MM.1S (cell line): ENCODE measurements around the gene ATF7IP.

Experiments used
- DNase-seq: peaks from one replicate; pipeline ENCODE4 v3.0.0-alpha.2; 2015
- H2AFZ ChIP-seq: fragments of 300-600 bp; sonication (generic); 2 replicates; pipeline ENCODE4 v1.6.0; 2016; ENCODE audit warnings: antibody characterized with exemption, low read length
- H3F3A ChIP-seq: fragments of 300-600 bp; sonication (generic); 2 replicates; pipeline ENCODE4 v1.6.1; 2016; ENCODE audit warnings: mild to moderate bottlenecking, antibody characterized with exemption, low read length, moderate library complexity, mixed read lengths; ENCODE audit not compliant: insufficient read depth
- H3K27ac ChIP-seq: fragments of 300-600 bp; sonication (generic); 2 replicates; pipeline ENCODE4 v1.5.1; 2016; ENCODE audit warnings: mild to moderate bottlenecking, low read length
- H3K27me3 ChIP-seq: fragments of 300-600 bp; sonication (generic); replicated peaks from 2 replicates; pipeline ENCODE4 v1.6.0; 2016; ENCODE audit warnings: low read length; ENCODE audit not compliant: insufficient read depth
- H3K36me3 ChIP-seq: fragments of 300-600 bp; sonication (generic); replicated peaks from 2 replicates; pipeline ENCODE4 v1.6.1; 2016; ENCODE audit warnings: mild to moderate bottlenecking, low read length, mixed read lengths; ENCODE audit not compliant: insufficient read depth
- H3K4me1 ChIP-seq: fragments of 300-600 bp; sonication (generic); 2 replicates; pipeline ENCODE4 v1.6.1; 2016; ENCODE audit warnings: low read length, mixed read lengths
- H3K4me2 ChIP-seq: fragments of 300-600 bp; sonication (generic); 2 replicates; pipeline ENCODE4 v1.6.0; 2016; ENCODE audit warnings: low read depth, low read length
- H3K4me3 ChIP-seq: fragments of 300-600 bp; sonication (generic); 2 replicates; pipeline ENCODE4 v1.5.1; 2016; ENCODE audit warnings: low read length, mixed read lengths
- H3K79me2 ChIP-seq: fragments of 300-600 bp; sonication (generic); 2 replicates; pipeline ENCODE4 v1.6.1; 2016; ENCODE audit warnings: mixed run types, low read length, mixed read lengths
- H3K9ac ChIP-seq: fragments of 300-600 bp; sonication (generic); 2 replicates; pipeline ENCODE4 v1.6.1; 2016; ENCODE audit warnings: low read length, mixed read lengths
- H3K9me2 ChIP-seq: fragments of 300-600 bp; sonication (generic); replicated peaks from 2 replicates; pipeline ENCODE4 v1.6.1; 2016; ENCODE audit warnings: mild to moderate bottlenecking, low read length, mixed read lengths; ENCODE audit not compliant: insufficient read depth
- H3K9me3 ChIP-seq: fragments of 300-600 bp; sonication (generic); replicated peaks from 2 replicates; pipeline ENCODE4 v1.6.1; 2016; ENCODE audit warnings: mild to moderate bottlenecking, low read length, mixed read lengths; ENCODE audit not compliant: insufficient read depth
- H4K20me1 ChIP-seq: fragments of 300-600 bp; sonication (generic); 2 replicates; pipeline ENCODE4 v1.6.1; 2016; ENCODE audit warnings: mild to moderate bottlenecking, low read length, moderate library complexity, mixed read lengths; ENCODE audit not compliant: insufficient read depth
- EZH2 ChIP-seq: fragments of 300-600 bp; sonication (generic); optimal IDR thresholded peaks from 2 replicates; pipeline ENCODE3; 2017; ENCODE audit warnings: low read depth, mild to moderate bottlenecking, antibody characterized with exemption, low read length, mixed read lengths
- EZH2phosphoT487 ChIP-seq: fragments of 300-600 bp; sonication (generic); IDR thresholded peaks from 2 replicates; pipeline ENCODE4 v1.6.1; 2018; ENCODE audit warnings: antibody characterized with exemption, low read length
- TF ChIP-seq, protein P1 (sequence below): fragments of 300-600 bp; sonication (generic); IDR thresholded peaks from 2 replicates; pipeline ENCODE4 v1.5.1; 2016; ENCODE audit warnings: antibody characterized with exemption, low read length, mixed read lengths

The ATF7IP gene

DNA sequence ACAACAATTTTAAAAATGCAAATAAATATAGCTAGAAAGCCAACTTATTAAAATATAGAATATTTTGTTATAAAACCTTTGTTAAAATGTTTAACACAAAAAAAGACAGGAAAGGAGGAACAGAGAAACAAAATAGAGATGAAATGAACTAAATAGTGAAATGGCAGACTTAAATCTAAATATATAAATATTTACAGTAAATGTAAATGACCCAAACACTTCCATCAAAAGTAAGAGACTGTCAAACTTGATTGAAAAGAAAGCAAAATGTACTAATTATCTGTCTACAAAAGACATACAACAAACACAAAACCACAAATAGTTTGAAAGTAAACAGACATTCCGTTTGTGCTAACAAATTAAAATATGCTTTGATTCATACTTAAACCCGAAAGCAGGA, 160.5 kb downstream of the ATF7IP start:
- Histone ChIP-seq H4K20me1 (no peaks in the 10 kb centered on the region), H3K4me3 (no peak overlapping the region), H3K9ac (no peak overlapping the region), H3K27me3 (no peaks in the 10 kb centered on the region), H3K27ac (no peak overlapping the region), H3K9me3 (no peaks in the 10 kb centered on the region), H3K4me2 (no peak overlapping the region), H2AFZ (no peak overlapping the region), H3F3A (no peaks in the 10 kb centered on the region), H3K79me2 (no peaks in the 10 kb centered on the region), H3K9me2 (no peaks in the 10 kb centered on the region), H3K4me1 (no peaks in the 10 kb centered on the region), H3K36me3 (no peaks in the 10 kb centered on the region)
- TF ChIP-seq EZH2phosphoT487: no peak
- TF ChIP-seq, protein P1, sequence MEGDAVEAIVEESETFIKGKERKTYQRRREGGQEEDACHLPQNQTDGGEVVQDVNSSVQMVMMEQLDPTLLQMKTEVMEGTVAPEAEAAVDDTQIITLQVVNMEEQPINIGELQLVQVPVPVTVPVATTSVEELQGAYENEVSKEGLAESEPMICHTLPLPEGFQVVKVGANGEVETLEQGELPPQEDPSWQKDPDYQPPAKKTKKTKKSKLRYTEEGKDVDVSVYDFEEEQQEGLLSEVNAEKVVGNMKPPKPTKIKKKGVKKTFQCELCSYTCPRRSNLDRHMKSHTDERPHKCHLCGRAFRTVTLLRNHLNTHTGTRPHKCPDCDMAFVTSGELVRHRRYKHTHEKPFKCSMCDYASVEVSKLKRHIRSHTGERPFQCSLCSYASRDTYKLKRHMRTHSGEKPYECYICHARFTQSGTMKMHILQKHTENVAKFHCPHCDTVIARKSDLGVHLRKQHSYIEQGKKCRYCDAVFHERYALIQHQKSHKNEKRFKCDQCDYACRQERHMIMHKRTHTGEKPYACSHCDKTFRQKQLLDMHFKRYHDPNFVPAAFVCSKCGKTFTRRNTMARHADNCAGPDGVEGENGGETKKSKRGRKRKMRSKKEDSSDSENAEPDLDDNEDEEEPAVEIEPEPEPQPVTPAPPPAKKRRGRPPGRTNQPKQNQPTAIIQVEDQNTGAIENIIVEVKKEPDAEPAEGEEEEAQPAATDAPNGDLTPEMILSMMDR: no peak
- TF ChIP-seq EZH2: no peak
- DNase-seq: no peak

DNA sequence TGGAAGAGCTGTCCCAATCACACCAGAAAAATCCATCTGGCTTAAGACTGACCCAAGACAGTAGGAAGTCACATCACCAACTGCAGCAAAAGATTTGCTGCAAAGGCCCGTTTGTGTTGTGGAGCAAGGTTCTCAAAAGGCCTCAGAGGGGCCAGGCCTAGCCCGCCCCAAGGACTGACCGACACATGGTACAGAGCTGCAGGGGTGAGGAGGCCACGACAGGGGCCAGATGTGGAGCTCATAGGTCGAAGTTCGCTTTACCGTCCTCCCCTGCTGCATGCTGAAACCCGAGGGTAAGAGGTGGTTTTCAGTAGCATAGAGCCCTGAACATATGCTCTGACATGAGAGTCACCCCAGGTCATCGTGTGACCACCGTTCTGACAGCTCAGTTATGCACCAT, 166.7 kb downstream of the ATF7IP start:
- no peaks in the 10 kb centered on the region for H3F3A ChIP-seq
- H3K4me3 ChIP-seq: no peak overlapping the region
- no peaks in the 10 kb centered on the region for H4K20me1 ChIP-seq
- no peak overlapping the region for H2AFZ ChIP-seq
- no peaks in the 10 kb centered on the region for H3K27me3 ChIP-seq
- H3K79me2 ChIP-seq: no peaks in the 10 kb centered on the region
- DNase-seq: no peak
- TF ChIP-seq, protein P1: no peak
- TF ChIP-seq EZH2phosphoT487 (no peak), EZH2 (no peak)
- no peaks in the 10 kb centered on the region for H3K36me3 ChIP-seq
- H3K4me1 ChIP-seq: no peaks in the 10 kb centered on the region
- no peak overlapping the region for H3K4me2 ChIP-seq
- H3K9me2 ChIP-seq: no peaks in the 10 kb centered on the region
- H3K27ac ChIP-seq: no peak overlapping the region
- H3K9me3 ChIP-seq: no peaks in the 10 kb centered on the region
- no peak overlapping the region for H3K9ac ChIP-seq

DNA sequence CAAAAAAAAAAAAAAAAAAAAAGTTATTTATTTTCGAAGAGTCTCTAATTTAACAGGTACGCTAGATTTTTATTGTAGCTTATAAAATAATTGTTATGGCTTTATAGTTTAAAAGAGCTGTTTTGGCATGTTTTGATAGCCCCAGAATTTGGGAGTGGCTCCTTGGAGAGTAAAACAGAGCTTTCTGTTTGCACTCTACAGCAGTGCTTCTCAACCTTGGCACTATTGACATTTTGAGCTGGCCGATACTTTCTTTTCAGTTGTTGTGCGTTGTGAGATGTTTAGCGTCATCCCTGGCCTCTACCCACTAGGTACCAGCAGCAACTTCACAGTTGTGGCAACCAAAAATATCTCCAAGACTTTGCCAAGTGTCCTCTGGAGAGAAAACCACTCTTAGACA, 171.6 kb downstream of the ATF7IP start:
- H3K4me1 ChIP-seq: no peaks in the 10 kb centered on the region
- H3K4me2 ChIP-seq: no peak overlapping the region
- no peaks in the 10 kb centered on the region for H3K9me2 ChIP-seq
- H3F3A ChIP-seq: no peaks in the 10 kb centered on the region
- no peak for DNase-seq
- H3K9ac ChIP-seq: no peak overlapping the region
- H3K79me2 ChIP-seq: no peaks in the 10 kb centered on the region
- no peak overlapping the region for H3K27ac ChIP-seq
- no peaks in the 10 kb centered on the region for H4K20me1 ChIP-seq
- H3K9me3 ChIP-seq: no peaks in the 10 kb centered on the region
- no peak overlapping the region for H3K4me3 ChIP-seq
- H2AFZ ChIP-seq: no peak overlapping the region
- TF ChIP-seq, protein P1: no peak
- TF ChIP-seq EZH2 (no peak), EZH2phosphoT487 (no peak)
- H3K36me3 ChIP-seq: no peaks in the 10 kb centered on the region
- H3K27me3 ChIP-seq: no peaks in the 10 kb centered on the region
